Measurements from ENCODE around the gene DHRS2.

The DHRS2 gene

GRCh38 chr14:23604148-23604547 is 32.0 kb upstream of the DHRS2 start:
- H2BK5ac ChIP-seq (ENCODE audit: low read depth, low read length, poor library complexity, severe bottlenecking) = no peak overlapping the region
- H2BK12ac ChIP-seq (ENCODE audit: low read length in 2 of 2) = no peak overlapping the region
- H4K8ac ChIP-seq (ENCODE audit: low read length) = no peak overlapping the region
- no peak overlapping the region for H3K23ac ChIP-seq (ENCODE audit: low read length in 2 of 2)
- H3K14ac ChIP-seq (ENCODE audit: low read length in 2 of 2) = no peak overlapping the region
- H2BK15ac ChIP-seq (ENCODE audit: low read depth, poor library complexity, severe bottlenecking) = no peak overlapping the region
- no peak overlapping the region for H2AFZ ChIP-seq (ENCODE audit: low read depth, low read length)
- no peak overlapping the region for H3K4me2 ChIP-seq (ENCODE audit: low read length, poor library complexity, severe bottlenecking)
- WGBS = 64% methylated on average over 2 of the region's 2 CpGs
- peaks cover 3% of the 10 kb centered on the region for H3K9me3 ChIP-seq (ENCODE audit: control insufficient read depth, low read length)
- no peaks in the 10 kb centered on the region for H3K4me1 ChIP-seq (ENCODE audit: control insufficient read depth, insufficient read depth, low read depth, low read length)
- H4K91ac ChIP-seq (ENCODE audit: low read length) = no peak overlapping the region
- DNase-seq = no peak
- no peak overlapping the region for H3K18ac ChIP-seq (ENCODE audit: low read depth in 1 of 2, low read length in 2 of 2)
- H3K4ac ChIP-seq (ENCODE audit: low read depth in 1 of 2, low read length in 2 of 2) = no peak overlapping the region
- H3K79me1 ChIP-seq (replicated peaks; ENCODE audit: low read length, poor library complexity, severe bottlenecking) = no peaks in the 10 kb centered on the region
- no peak overlapping the region for H2BK120ac ChIP-seq (ENCODE audit: low read depth, low read length)
- H3K36me3 ChIP-seq (ENCODE audit: control insufficient read depth in 1 of 2, insufficient read depth in 2 of 2, low read depth in 1 of 2, low read length in 2 of 2) = no peaks in the 10 kb centered on the region
- H3K27me3 ChIP-seq (ENCODE audit: control insufficient read depth in 1 of 2, insufficient read depth in 1 of 2, low read length in 2 of 2) = peaks cover 16 to 38% of the 10 kb centered on the region in 2 experiments
- no peak overlapping the region for H3K9ac ChIP-seq (ENCODE audit: low read length)
- H2AK5ac ChIP-seq (ENCODE audit: low read length, severe bottlenecking) = no peak overlapping the region
- H3K27ac ChIP-seq (ENCODE audit: low read length, poor library complexity, severe bottlenecking) = no peak overlapping the region
- H3K4me3 ChIP-seq (ENCODE audit: insufficient read depth in 1 of 2, low read depth in 1 of 2, low read length in 2 of 2) = no peak overlapping the region

- Histone ChIP-seq H3K4ac (ENCODE audit: low read depth in 1 of 2, low read length in 2 of 2) (no peak overlapping the region), H3K4me3 (ENCODE audit: insufficient read depth in 1 of 2, low read depth in 1 of 2, low read length in 2 of 2) (no peak overlapping the region), H3K79me1 (replicated peaks; ENCODE audit: low read length, poor library complexity, severe bottlenecking) (no peaks in the 10 kb centered on the region), H3K27ac (ENCODE audit: low read length, poor library complexity, severe bottlenecking) (no peak overlapping the region), H2AK5ac (ENCODE audit: low read length, severe bottlenecking) (no peak overlapping the region), H3K4me2 (ENCODE audit: low read length, poor library complexity, severe bottlenecking) (no peak overlapping the region), H2BK5ac (ENCODE audit: low read depth, low read length, poor library complexity, severe bottlenecking) (no peak overlapping the region), H3K14ac (ENCODE audit: low read length in 2 of 2) (no peak overlapping the region), H4K8ac (ENCODE audit: low read length) (no peak overlapping the region), H2AFZ (ENCODE audit: low read depth, low read length) (no peak overlapping the region), H4K91ac (ENCODE audit: low read length) (no peak overlapping the region), H2BK12ac (ENCODE audit: low read length in 2 of 2) (no peak overlapping the region), H2BK120ac (ENCODE audit: low read depth, low read length) (no peak overlapping the region), H3K23ac (ENCODE audit: low read length in 2 of 2) (no peak overlapping the region), H2BK15ac (ENCODE audit: low read depth, poor library complexity, severe bottlenecking) (no peak overlapping the region), H3K9ac (ENCODE audit: low read length) (no peak overlapping the region), H3K36me3 (ENCODE audit: control insufficient read depth in 1 of 2, insufficient read depth in 2 of 2, low read depth in 1 of 2, low read length in 2 of 2) (no peaks in the 10 kb centered on the region), H3K18ac (ENCODE audit: low read depth in 1 of 2, low read length in 2 of 2) (no peak overlapping the region), H3K9me3 (ENCODE audit: control insufficient read depth, low read length) (no peaks in the 10 kb centered on the region), H3K27me3 (ENCODE audit: control insufficient read depth in 1 of 2, insufficient read depth in 1 of 2, low read length in 2 of 2) (peaks cover 16 to 40% of the 10 kb centered on the region in 2 experiments), H3K4me1 (ENCODE audit: control insufficient read depth, insufficient read depth, low read depth, low read length) (no peaks in the 10 kb centered on the region)
- no peak for DNase-seq
- 94% methylated on average over 3 of the region's 3 CpGs for WGBS
These were observed 31.4 kb upstream of the DHRS2 start for GRCh38 chr14:23604675-23605170.

- Histone ChIP-seq H3K4me2 (ENCODE audit: low read length, poor library complexity, severe bottlenecking) (no peak overlapping the region), H2BK12ac (ENCODE audit: low read length in 2 of 2) (no peak overlapping the region), H3K23ac (ENCODE audit: low read length in 2 of 2) (no peak overlapping the region), H4K8ac (ENCODE audit: low read length) (no peak overlapping the region), H4K91ac (ENCODE audit: low read length) (no peak overlapping the region), H2BK5ac (ENCODE audit: low read depth, low read length, poor library complexity, severe bottlenecking) (no peak overlapping the region), H3K79me1 (replicated peaks; ENCODE audit: low read length, poor library complexity, severe bottlenecking) (no peaks in the 10 kb centered on the region), H2BK15ac (ENCODE audit: low read depth, poor library complexity, severe bottlenecking) (no peak overlapping the region), H3K27ac (ENCODE audit: low read length, poor library complexity, severe bottlenecking) (no peak overlapping the region), H3K4me3 (ENCODE audit: insufficient read depth in 1 of 2, low read depth in 1 of 2, low read length in 2 of 2) (no peak overlapping the region), H3K4ac (ENCODE audit: low read depth in 1 of 2, low read length in 2 of 2) (no peak overlapping the region), H3K9me3 (ENCODE audit: control insufficient read depth, low read length) (no peaks in the 10 kb centered on the region), H3K4me1 (ENCODE audit: control insufficient read depth, insufficient read depth, low read depth, low read length) (no peaks in the 10 kb centered on the region), H3K18ac (ENCODE audit: low read depth in 1 of 2, low read length in 2 of 2) (no peak overlapping the region), H2BK120ac (ENCODE audit: low read depth, low read length) (no peak overlapping the region), H3K9ac (ENCODE audit: low read length) (no peak overlapping the region), H2AK5ac (ENCODE audit: low read length, severe bottlenecking) (no peak overlapping the region), H3K14ac (ENCODE audit: low read length in 2 of 2) (no peak overlapping the region), H3K36me3 (ENCODE audit: control insufficient read depth in 1 of 2, insufficient read depth in 2 of 2, low read depth in 1 of 2, low read length in 2 of 2) (no peaks in the 10 kb centered on the region), H3K27me3 (ENCODE audit: control insufficient read depth in 1 of 2, insufficient read depth in 1 of 2, low read length in 2 of 2) (peaks cover 24 to 49% of the 10 kb centered on the region in 2 experiments), H2AFZ (ENCODE audit: low read depth, low read length) (no peak overlapping the region)
- peak; percentile 4 for DNase-seq
- 55% methylated on average over 6 of the region's 6 CpGs for WGBS
These were observed 30.1 kb upstream of the DHRS2 start for GRCh38 chr14:23605931-23606585.

GRCh38 chr14:23608454-23608853 is 27.7 kb upstream of the DHRS2 start:
- Histone ChIP-seq H2AFZ (ENCODE audit: low read depth, low read length) (no peak overlapping the region), H3K27me3 (ENCODE audit: control insufficient read depth in 1 of 2, insufficient read depth in 1 of 2, low read length in 2 of 2) (peaks cover 26 to 60% of the 10 kb centered on the region in 2 experiments), H3K79me1 (replicated peaks; ENCODE audit: low read length, poor library complexity, severe bottlenecking) (no peaks in the 10 kb centered on the region), H3K4me3 (ENCODE audit: insufficient read depth in 1 of 2, low read depth in 1 of 2, low read length in 2 of 2) (no peak overlapping the region), H2BK5ac (ENCODE audit: low read depth, low read length, poor library complexity, severe bottlenecking) (no peak overlapping the region), H3K27ac (ENCODE audit: low read length, poor library complexity, severe bottlenecking) (no peak overlapping the region), H3K14ac (ENCODE audit: low read length in 2 of 2) (no peak overlapping the region), H3K18ac (ENCODE audit: low read depth in 1 of 2, low read length in 2 of 2) (no peak overlapping the region), H3K36me3 (ENCODE audit: control insufficient read depth in 1 of 2, insufficient read depth in 2 of 2, low read depth in 1 of 2, low read length in 2 of 2) (no peaks in the 10 kb centered on the region), H4K8ac (ENCODE audit: low read length) (no peak overlapping the region), H3K23ac (ENCODE audit: low read length in 2 of 2) (no peak overlapping the region), H2AK5ac (ENCODE audit: low read length, severe bottlenecking) (no peak overlapping the region), H3K4ac (ENCODE audit: low read depth in 1 of 2, low read length in 2 of 2) (no peak overlapping the region), H2BK120ac (ENCODE audit: low read depth, low read length) (no peak overlapping the region), H3K9me3 (ENCODE audit: control insufficient read depth, low read length) (no peaks in the 10 kb centered on the region), H3K4me2 (ENCODE audit: low read length, poor library complexity, severe bottlenecking) (no peak overlapping the region), H2BK12ac (ENCODE audit: low read length in 2 of 2) (no peak overlapping the region), H2BK15ac (ENCODE audit: low read depth, poor library complexity, severe bottlenecking) (no peak overlapping the region), H4K91ac (ENCODE audit: low read length) (no peak overlapping the region), H3K9ac (ENCODE audit: low read length) (no peak overlapping the region), H3K4me1 (ENCODE audit: control insufficient read depth, insufficient read depth, low read depth, low read length) (no peaks in the 10 kb centered on the region)
- DNase-seq = no peak
- WGBS = 0% methylated on average over 1 of the region's 1 CpG

Data from mesenchymal stem cell (in vitro differentiated cells and primary cell).